Cardiac fibroblast (primary cell): ENCODE results near the gene PLCB3.
"Not testable (repeated sequence)": the region's sequence is repeated elsewhere in the genome, so short reads cannot be mapped to it uniquely, and the experiment has no call there.

Source experiments
- DNase-seq, 2 donors: peaks; one replicate each; pipeline versions ENCODE4 v3.0.0 to v3.0.0-alpha.2; 2010; ENCODE audit warnings: low read depth in 2 of 2
- H3K4me3 ChIP-seq, 2 donors: replicated peaks in 1 of 2; 1 replicate in 1 of 2; 2 replicates in 1 of 2; pipeline ENCODE4 v1.5.1; 2011; ENCODE audit warnings: low read depth in 2 of 2, low read length in 2 of 2, mild to moderate bottlenecking in 2 of 2, moderate library complexity in 1 of 2
- TF ChIP-seq, protein P1 (sequence below): IDR thresholded peaks from one replicate; pipeline ENCODE4 v1.5.1; 2011; ENCODE audit warnings: low read depth, mild to moderate bottlenecking, low read length, inconsistent platforms

The PLCB3 gene

GRCh38 chr11:64313491-64314145 is 62.3 kb downstream of the PLCB3 start:
- DNase-seq, result peak; percentile 50 to 60
- TF ChIP-seq, protein P1, sequence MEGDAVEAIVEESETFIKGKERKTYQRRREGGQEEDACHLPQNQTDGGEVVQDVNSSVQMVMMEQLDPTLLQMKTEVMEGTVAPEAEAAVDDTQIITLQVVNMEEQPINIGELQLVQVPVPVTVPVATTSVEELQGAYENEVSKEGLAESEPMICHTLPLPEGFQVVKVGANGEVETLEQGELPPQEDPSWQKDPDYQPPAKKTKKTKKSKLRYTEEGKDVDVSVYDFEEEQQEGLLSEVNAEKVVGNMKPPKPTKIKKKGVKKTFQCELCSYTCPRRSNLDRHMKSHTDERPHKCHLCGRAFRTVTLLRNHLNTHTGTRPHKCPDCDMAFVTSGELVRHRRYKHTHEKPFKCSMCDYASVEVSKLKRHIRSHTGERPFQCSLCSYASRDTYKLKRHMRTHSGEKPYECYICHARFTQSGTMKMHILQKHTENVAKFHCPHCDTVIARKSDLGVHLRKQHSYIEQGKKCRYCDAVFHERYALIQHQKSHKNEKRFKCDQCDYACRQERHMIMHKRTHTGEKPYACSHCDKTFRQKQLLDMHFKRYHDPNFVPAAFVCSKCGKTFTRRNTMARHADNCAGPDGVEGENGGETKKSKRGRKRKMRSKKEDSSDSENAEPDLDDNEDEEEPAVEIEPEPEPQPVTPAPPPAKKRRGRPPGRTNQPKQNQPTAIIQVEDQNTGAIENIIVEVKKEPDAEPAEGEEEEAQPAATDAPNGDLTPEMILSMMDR, result no peak
- H3K4me3 ChIP-seq, result peak overlapping the region in 1 of 2 donors; percentile 28

DNA sequence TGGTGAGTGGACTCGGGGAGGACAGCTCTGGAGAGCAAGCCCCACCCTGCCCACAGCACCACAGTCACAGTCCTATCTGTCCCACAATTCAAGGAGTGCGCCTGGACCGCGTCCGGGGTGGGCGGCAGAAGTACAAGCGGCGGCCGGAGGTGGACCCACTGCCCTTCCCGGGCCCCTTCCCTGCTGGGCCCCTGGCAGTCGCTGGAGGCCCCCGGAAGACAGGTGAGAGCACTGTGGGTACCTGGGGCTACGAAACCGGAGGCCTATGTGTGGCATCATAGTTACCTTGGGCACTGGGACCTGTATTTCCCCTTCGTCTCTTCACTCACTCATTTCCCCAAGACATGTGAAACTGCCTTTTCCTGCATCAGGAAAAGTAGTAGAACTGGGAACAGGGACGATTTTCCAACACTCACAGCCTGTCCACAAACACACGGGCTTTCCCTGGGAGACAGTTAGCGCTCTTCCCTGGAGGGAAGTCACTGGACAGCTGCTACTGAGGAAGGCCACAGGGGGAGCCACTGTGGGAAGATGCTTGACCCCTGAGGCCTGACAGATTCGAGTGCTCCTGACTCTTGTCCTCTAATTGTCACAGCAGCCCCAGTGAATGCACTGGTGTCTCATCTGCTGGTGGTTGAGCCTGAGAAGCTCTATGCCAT is 62.9 kb downstream of the PLCB3 start:
- peak overlapping the region in 1 of 2 donors; percentile 28 for H3K4me3 ChIP-seq
- no peak for DNase-seq
- TF ChIP-seq, protein P1, result peak; percentile 42

DNA sequence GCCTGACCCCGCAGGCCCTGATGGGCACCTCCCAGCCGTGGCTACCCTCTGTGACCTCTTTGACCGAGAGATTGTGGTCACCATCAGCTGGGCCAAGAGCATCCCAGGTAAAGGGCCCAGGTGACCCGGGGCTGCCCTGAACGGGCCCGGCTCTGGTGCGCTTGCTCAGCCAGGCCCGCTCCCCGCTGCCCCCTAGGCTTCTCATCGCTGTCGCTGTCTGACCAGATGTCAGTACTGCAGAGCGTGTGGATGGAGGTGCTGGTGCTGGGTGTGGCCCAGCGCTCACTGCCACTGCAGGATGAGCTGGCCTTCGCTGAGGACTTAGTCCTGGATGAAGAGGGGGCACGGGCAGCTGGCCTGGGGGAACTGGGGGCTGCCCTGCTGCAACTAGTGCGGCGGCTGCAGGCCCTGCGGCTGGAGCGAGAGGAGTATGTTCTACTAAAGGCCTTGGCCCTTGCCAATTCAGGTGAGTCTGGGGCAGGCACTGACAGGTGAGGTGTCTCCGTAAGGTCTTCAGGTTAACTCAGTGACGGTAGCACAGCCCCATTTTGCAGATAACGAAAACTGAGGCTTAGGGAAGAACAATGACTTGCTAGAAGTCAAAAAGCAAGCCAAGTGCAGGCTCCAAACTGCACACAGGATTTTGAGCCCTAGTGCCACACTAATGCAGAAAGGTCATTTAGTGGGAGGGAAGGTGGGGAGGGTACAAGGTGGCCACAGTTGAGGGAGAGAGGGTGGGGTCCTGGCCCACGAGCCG is 63.7 kb downstream of the PLCB3 start:
- TF ChIP-seq, protein P1, result no peak
- DNase-seq, result no peak
- no peak overlapping the region for H3K4me3 ChIP-seq

DNA sequence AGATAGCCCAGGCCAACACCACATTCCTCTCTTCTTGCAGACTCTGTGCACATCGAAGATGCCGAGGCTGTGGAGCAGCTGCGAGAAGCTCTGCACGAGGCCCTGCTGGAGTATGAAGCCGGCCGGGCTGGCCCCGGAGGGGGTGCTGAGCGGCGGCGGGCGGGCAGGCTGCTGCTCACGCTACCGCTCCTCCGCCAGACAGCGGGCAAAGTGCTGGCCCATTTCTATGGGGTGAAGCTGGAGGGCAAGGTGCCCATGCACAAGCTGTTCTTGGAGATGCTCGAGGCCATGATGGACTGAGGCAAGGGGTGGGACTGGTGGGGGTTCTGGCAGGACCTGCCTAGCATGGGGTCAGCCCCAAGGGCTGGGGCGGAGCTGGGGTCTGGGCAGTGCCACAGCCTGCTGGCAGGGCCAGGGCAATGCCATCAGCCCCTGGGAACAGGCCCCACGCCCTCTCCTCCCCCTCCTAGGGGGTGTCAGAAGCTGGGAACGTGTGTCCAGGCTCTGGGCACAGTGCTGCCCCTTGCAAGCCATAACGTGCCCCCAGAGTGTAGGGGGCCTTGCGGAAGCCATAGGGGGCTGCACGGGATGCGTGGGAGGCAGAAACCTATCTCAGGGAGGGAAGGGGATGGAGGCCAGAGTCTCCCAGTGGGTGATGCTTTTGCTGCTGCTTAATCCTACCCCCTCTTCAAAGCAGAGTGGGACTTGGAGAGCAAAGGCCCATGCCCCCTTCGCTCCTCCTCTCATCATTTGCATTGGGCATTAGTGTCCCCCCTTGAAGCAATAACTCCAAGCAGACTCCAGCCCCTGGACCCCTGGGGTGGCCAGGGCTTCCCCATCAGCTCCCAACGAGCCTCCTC is 64.6 kb downstream of the PLCB3 start:
- not testable (repeated sequence) for H3K4me3 ChIP-seq, DNase-seq

- H3K4me3 ChIP-seq, result peak overlapping the region; percentile 96 to 98
- no peak for DNase-seq
- TF ChIP-seq, protein P1, result no peak
Observed at GRCh38 chr11:64316672-64317324, 65.5 kb downstream of the PLCB3 start.

GRCh38 chr11:64317325-64317960 is 66.1 kb downstream of the PLCB3 start, which contains the start of gene TRMT112:
TRMT112 (minus strand) TSS chr11:64317559; CDS start chr11:64317526, 33 bp downstream.
- TF ChIP-seq, protein P1, result no peak
- peak; percentile 97 to 99 for DNase-seq

More at GRCh38 chr11:64317325-64317960, 66.1 kb downstream of the PLCB3 start, which contains the start of gene TRMT112:
- H3K4me3 ChIP-seq, result peak within 1 kb of the TSS; percentile 96 to 98
